GM21390 (cell line): Measurements from ENCODE around the gene ZNF613.
A peak's percentile ranks its signal among the peaks of the same experiment; 100 is the strongest.
"Not testable (repeated sequence)": the region's sequence is repeated elsewhere in the genome, so short reads cannot be mapped to it uniquely, and the experiment has no call there.

Experiments
- ATAC-seq: cut with Tn5 transposase; IDR thresholded peaks from one replicate; pipeline ENCODE4 v1.9.1; 2021; ENCODE audit not compliant: unreplicated experiment

The ZNF613 gene

GRCh38 chr19:51926784-51927741, at the start of gene ZNF613:
Gene ZNF613, plus strand, starts transcription at chr19:51927472. Its CDS starts 8,749 bp downstream, at chr19:51936221.
- ATAC-seq: peak; percentile 73

GRCh38 chr19:51882518-51882917, 44.8 kb upstream of the ZNF613 start:
- no peak for ATAC-seq

GRCh38 chr19:51884713-51885112, 42.6 kb upstream of the ZNF613 start:
- no peak for ATAC-seq

GRCh38 chr19:51887522-51888498, 39.5 kb upstream of the ZNF613 start, which contains the start of gene ZNF577:
Gene ZNF577, minus strand, starts transcription at chr19:51887951. Its CDS starts 7,569 bp downstream, at chr19:51880382.
- no peak for ATAC-seq

GRCh38 chr19:51889934-51890333, 37.3 kb upstream of the ZNF613 start:
- no peak for ATAC-seq

- ATAC-seq: no peak
Observed at GRCh38 chr19:51891193-51891747, 36.0 kb upstream of the ZNF613 start.

GRCh38 chr19:51901860-51902259, 25.4 kb upstream of the ZNF613 start:
- ATAC-seq: no peak

- ATAC-seq: no peak
Observed at GRCh38 chr19:51903192-51903591, 24.1 kb upstream of the ZNF613 start.

- peak; percentile 60 for ATAC-seq
Observed at GRCh38 chr19:51904331-51905165, 22.7 kb upstream of the ZNF613 start, which contains the start of gene ZNF649. Gene ZNF649, minus strand, starts transcription at chr19:51905017. Its CDS starts 4,910 bp downstream, at chr19:51900107.

GRCh38 chr19:51905206-51905605, 22.1 kb upstream of the ZNF613 start:
- no peak for ATAC-seq

- not testable (repeated sequence) for ATAC-seq
Observed at GRCh38 chr19:51905639-51906038, 21.6 kb upstream of the ZNF613 start.

GRCh38 chr19:51906108-51906507, 21.2 kb upstream of the ZNF613 start:
- not testable (repeated sequence) for ATAC-seq

- ATAC-seq: not testable (repeated sequence)
Observed at GRCh38 chr19:51907981-51908380, 19.3 kb upstream of the ZNF613 start.

GRCh38 chr19:51915324-51915867, 11.9 kb upstream of the ZNF613 start:
- no peak for ATAC-seq

GRCh38 chr19:51916167-51916566, 11.1 kb upstream of the ZNF613 start:
- no peak for ATAC-seq

- ATAC-seq: no peak
Observed at GRCh38 chr19:51919606-51920005, 7.7 kb upstream of the ZNF613 start.

- ATAC-seq: no peak
Observed at GRCh38 chr19:51921949-51922348, 5.3 kb upstream of the ZNF613 start.

GRCh38 chr19:51926426-51926783, 867 bp upstream of the ZNF613 start:
- ATAC-seq: no peak

GRCh38 chr19:51927859-51928258, 587 bp downstream of the ZNF613 start:
- ATAC-seq: no peak

GRCh38 chr19:51931921-51932320, 4.6 kb downstream of the ZNF613 start:
- no peak for ATAC-seq
